ENCODE measurements around the gene SCYL3. TPM values are rescaled to one million over a fixed set of nuclear protein-coding genes. Genes with fewer than 3 reads are reported as not detected.

Gene SCYL3
- total RNA-seq, 2 donors from 2014 or later, result 6.4 to 6.5 TPM

- H3K36me3 ChIP-seq, result peaks cover 29% of the 10 kb centered on the region
Observed at GRCh38 chr1:169889871-169890270, 3.8 kb downstream of the SCYL3 start.

GRCh38 chr1:169886931-169887330, 6.8 kb downstream of the SCYL3 start:
- Histone ChIP-seq H3K4me3 (no peak overlapping the region), H3K4me1 (peaks cover 0 to 15% of the 10 kb centered on the region in 2 donors), H3K9me3 (no peaks in the 10 kb centered on the region), H3K36me3 (peaks cover 35% of the 10 kb centered on the region), H3K27me3 (no peaks in the 10 kb centered on the region), H3K27ac (no peak overlapping the region)
- TF ChIP-seq, protein P1, sequence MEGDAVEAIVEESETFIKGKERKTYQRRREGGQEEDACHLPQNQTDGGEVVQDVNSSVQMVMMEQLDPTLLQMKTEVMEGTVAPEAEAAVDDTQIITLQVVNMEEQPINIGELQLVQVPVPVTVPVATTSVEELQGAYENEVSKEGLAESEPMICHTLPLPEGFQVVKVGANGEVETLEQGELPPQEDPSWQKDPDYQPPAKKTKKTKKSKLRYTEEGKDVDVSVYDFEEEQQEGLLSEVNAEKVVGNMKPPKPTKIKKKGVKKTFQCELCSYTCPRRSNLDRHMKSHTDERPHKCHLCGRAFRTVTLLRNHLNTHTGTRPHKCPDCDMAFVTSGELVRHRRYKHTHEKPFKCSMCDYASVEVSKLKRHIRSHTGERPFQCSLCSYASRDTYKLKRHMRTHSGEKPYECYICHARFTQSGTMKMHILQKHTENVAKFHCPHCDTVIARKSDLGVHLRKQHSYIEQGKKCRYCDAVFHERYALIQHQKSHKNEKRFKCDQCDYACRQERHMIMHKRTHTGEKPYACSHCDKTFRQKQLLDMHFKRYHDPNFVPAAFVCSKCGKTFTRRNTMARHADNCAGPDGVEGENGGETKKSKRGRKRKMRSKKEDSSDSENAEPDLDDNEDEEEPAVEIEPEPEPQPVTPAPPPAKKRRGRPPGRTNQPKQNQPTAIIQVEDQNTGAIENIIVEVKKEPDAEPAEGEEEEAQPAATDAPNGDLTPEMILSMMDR (IDR thresholded peaks at IDR 0.05), result no peak
- DNase-seq (ENCODE audit: low spot score), result no peak

More at GRCh38 chr1:169889871-169890270, 3.8 kb downstream of the SCYL3 start:
- Histone ChIP-seq H3K9me3 (no peaks in the 10 kb centered on the region), H3K4me1 (peaks cover 0 to 27% of the 10 kb centered on the region in 2 donors), H3K27me3 (no peaks in the 10 kb centered on the region), H3K27ac (no peak overlapping the region), H3K4me3 (no peak overlapping the region)
- TF ChIP-seq, protein P1 (IDR thresholded peaks at IDR 0.05), result no peak
- DNase-seq (ENCODE audit: low spot score), result no peak

GRCh38 chr1:169886422-169886821, 7.3 kb downstream of the SCYL3 start:
- TF ChIP-seq, protein P1 (IDR thresholded peaks at IDR 0.05), result no peak
- Histone ChIP-seq H3K4me1 (peaks cover 0 to 10% of the 10 kb centered on the region in 2 donors), H3K27ac (no peak overlapping the region), H3K36me3 (peaks cover 35% of the 10 kb centered on the region), H3K9me3 (no peaks in the 10 kb centered on the region), H3K27me3 (no peaks in the 10 kb centered on the region), H3K4me3 (no peak overlapping the region)
- no peak for DNase-seq (ENCODE audit: low spot score)

GRCh38 chr1:169885207-169885606, 8.5 kb downstream of the SCYL3 start:
- Histone ChIP-seq H3K36me3 (peaks cover 35% of the 10 kb centered on the region), H3K4me1 (no peaks in the 10 kb centered on the region), H3K4me3 (no peak overlapping the region), H3K27me3 (no peaks in the 10 kb centered on the region), H3K9me3 (no peaks in the 10 kb centered on the region), H3K27ac (no peak overlapping the region)
- TF ChIP-seq, protein P1 (IDR thresholded peaks at IDR 0.05), result no peak
- DNase-seq (ENCODE audit: low spot score), result no peak

GRCh38 chr1:169884634-169885033, 9.1 kb downstream of the SCYL3 start:
- Histone ChIP-seq H3K36me3 (peaks cover 35% of the 10 kb centered on the region), H3K4me1 (no peaks in the 10 kb centered on the region)

More at GRCh38 chr1:169884634-169885033, 9.1 kb downstream of the SCYL3 start:
- no peak for DNase-seq (ENCODE audit: low spot score)
- no peak overlapping the region for H3K27ac ChIP-seq
- H3K9me3 ChIP-seq, result no peaks in the 10 kb centered on the region
- TF ChIP-seq, protein P1 (IDR thresholded peaks at IDR 0.05), result no peak
- H3K27me3 ChIP-seq, result no peaks in the 10 kb centered on the region
- no peak overlapping the region for H3K4me3 ChIP-seq

Data from right atrium auricular region (tissue), 2 donors.